ENCODE results near the gene ANXA11. TPM values are rescaled to one million over a fixed set of nuclear protein-coding genes. Genes with fewer than 3 reads are reported as not detected.
"Not testable (repeated sequence)": the region's sequence is repeated elsewhere in the genome, so short reads cannot be mapped to it uniquely, and the experiment has no call there.

The ANXA11 gene
- total and polyA plus RNA-seq, 5 donors = 232 to 451 (median 381) TPM

GRCh38 chr10:80155696-80156215 lies 49.6 kb downstream of the ANXA11 start:
- no peak overlapping the region for H3K4me3 ChIP-seq (ENCODE audit: low read length)
- H3K9me3 ChIP-seq (ENCODE audit: control insufficient read depth, low read length) = no peaks in the 10 kb centered on the region
- WGBS = 90% methylated on average over 8 of the region's 8 CpGs
- DNase-seq (peak in 2 of 3 donors; percentile 2 to 4), ATAC-seq (no peak)
- intact Hi-C loops (cut with DNase I) = loop anchor here in 1 of 4 donors (5.0 kb wide), 1 partner anchor 52 kb away; the partner anchor contains the start of gene ANXA11
- no peaks in the 10 kb centered on the region for H3K27me3 ChIP-seq (ENCODE audit: control insufficient read depth, insufficient read depth)
- peaks cover 18% of the 10 kb centered on the region for H3K4me1 ChIP-seq (ENCODE audit: control insufficient read depth, insufficient read depth, low read length)
- H3K27ac ChIP-seq (ENCODE audit: low read length) = no peak overlapping the region

GRCh38 chr10:80154978-80155695 lies 50.2 kb downstream of the ANXA11 start:
- intact Hi-C loops (cut with DNase I) = loop anchor here in 1 of 4 donors (5.0 kb wide), 1 partner anchor 52 kb away; the partner anchor contains the start of gene ANXA11
- no peak overlapping the region for H3K27ac ChIP-seq (ENCODE audit: low read length)
- no peaks in the 10 kb centered on the region for H3K27me3 ChIP-seq (ENCODE audit: control insufficient read depth, insufficient read depth)
- H3K9me3 ChIP-seq (ENCODE audit: control insufficient read depth, low read length) = no peaks in the 10 kb centered on the region
- ATAC-seq = no peak
- H3K4me3 ChIP-seq (ENCODE audit: low read length) = no peak overlapping the region
- H3K4me1 ChIP-seq (ENCODE audit: control insufficient read depth, insufficient read depth, low read length) = peaks cover 18% of the 10 kb centered on the region
- DNase-seq = peak in 2 of 3 donors; percentile 4 to 16
- WGBS = 82% methylated on average over 10 of the region's 10 CpGs

GRCh38 chr10:80154626-80154977 lies 50.7 kb downstream of the ANXA11 start:
- intact Hi-C loops (cut with DNase I) = no loop called here
- 87% methylated on average over 5 of the region's 5 CpGs for WGBS
- peaks cover 16% of the 10 kb centered on the region for H3K4me1 ChIP-seq (ENCODE audit: control insufficient read depth, insufficient read depth, low read length)
- peak in 2 of 3 donors; percentile 3 to 31 for DNase-seq
- no peaks in the 10 kb centered on the region for H3K9me3 ChIP-seq (ENCODE audit: control insufficient read depth, low read length)
- H3K27ac ChIP-seq (ENCODE audit: low read length) = no peak overlapping the region
- no peak for ATAC-seq
- no peaks in the 10 kb centered on the region for H3K27me3 ChIP-seq (ENCODE audit: control insufficient read depth, insufficient read depth)
- no peak overlapping the region for H3K4me3 ChIP-seq (ENCODE audit: low read length)

GRCh38 chr10:80153460-80153859 lies 51.9 kb downstream of the ANXA11 start:
- ATAC-seq (no peak), DNase-seq (peak in 2 of 3 donors; percentile 3 to 44)
- no peak overlapping the region for H3K27ac ChIP-seq (ENCODE audit: low read length)
- no peak overlapping the region for H3K4me3 ChIP-seq (ENCODE audit: low read length)
- intact Hi-C loops (cut with DNase I) = no loop called here
- H3K4me1 ChIP-seq (ENCODE audit: control insufficient read depth, insufficient read depth, low read length) = peaks cover 10% of the 10 kb centered on the region
- WGBS = 96% methylated on average over 3 of the region's 3 CpGs
- H3K27me3 ChIP-seq (ENCODE audit: control insufficient read depth, insufficient read depth) = no peaks in the 10 kb centered on the region
- H3K9me3 ChIP-seq (ENCODE audit: control insufficient read depth, low read length) = no peaks in the 10 kb centered on the region

- H3K27me3 ChIP-seq (ENCODE audit: control insufficient read depth, insufficient read depth) = no peaks in the 10 kb centered on the region
- intact Hi-C loops (cut with DNase I) = no loop called here
- H3K9me3 ChIP-seq (ENCODE audit: control insufficient read depth, low read length) = no peaks in the 10 kb centered on the region
- 89% methylated on average over 6 of the region's 6 CpGs for WGBS
- ATAC-seq (no peak), DNase-seq (peak in 1 of 3 donors; percentile 4)
- H3K27ac ChIP-seq (ENCODE audit: low read length) = no peak overlapping the region
- peaks cover 4% of the 10 kb centered on the region for H3K4me1 ChIP-seq (ENCODE audit: control insufficient read depth, insufficient read depth, low read length)
- no peak overlapping the region for H3K4me3 ChIP-seq (ENCODE audit: low read length)
These were observed 52.5 kb downstream of the ANXA11 start for GRCh38 chr10:80152820-80153219.

GRCh38 chr10:80150172-80150571 lies 55.2 kb downstream of the ANXA11 start:
- no peaks in the 10 kb centered on the region for H3K9me3 ChIP-seq (ENCODE audit: control insufficient read depth, low read length)
- WGBS = 84% methylated on average over 2 of the region's 2 CpGs

GRCh38 chr10:80149123-80149522 lies 56.2 kb downstream of the ANXA11 start:
- no peak for DNase-seq
- Histone ChIP-seq H3K9me3 (ENCODE audit: control insufficient read depth, low read length) (no peaks in the 10 kb centered on the region), H3K27ac (ENCODE audit: low read length) (no peak overlapping the region), H3K4me3 (ENCODE audit: low read length) (no peak overlapping the region), H3K27me3 (ENCODE audit: control insufficient read depth, insufficient read depth) (no peaks in the 10 kb centered on the region), H3K4me1 (ENCODE audit: control insufficient read depth, insufficient read depth, low read length) (no peaks in the 10 kb centered on the region)
- WGBS = 95% methylated on average over 2 of the region's 2 CpGs
- intact Hi-C loops (cut with DNase I) = loop anchor here in 3 of 4 donors (5.0 kb wide), 2 partner anchors 58 to 73 kb away; partner anchors contain the start of gene ANXA11 (in 2 of the 3)
- ATAC-seq = no peak

More at GRCh38 chr10:80150172-80150571, 55.2 kb downstream of the ANXA11 start:
- H3K4me1 ChIP-seq (ENCODE audit: control insufficient read depth, insufficient read depth, low read length) = no peaks in the 10 kb centered on the region
- H3K4me3 ChIP-seq (ENCODE audit: low read length) = no peak overlapping the region
- H3K27me3 ChIP-seq (ENCODE audit: control insufficient read depth, insufficient read depth) = no peaks in the 10 kb centered on the region
- no peak for DNase-seq
- H3K27ac ChIP-seq (ENCODE audit: low read length) = no peak overlapping the region
- intact Hi-C loops (cut with DNase I) = no loop called here
- no peak for ATAC-seq

GRCh38 chr10:80148166-80148805 lies 57.1 kb downstream of the ANXA11 start:
- DNase-seq (peak in 1 of 3 donors; percentile 51), ATAC-seq (no peak)
- Histone ChIP-seq H3K9me3 (ENCODE audit: control insufficient read depth, low read length) (no peaks in the 10 kb centered on the region), H3K27ac (ENCODE audit: low read length) (no peak overlapping the region), H3K4me3 (ENCODE audit: low read length) (no peak overlapping the region), H3K4me1 (ENCODE audit: control insufficient read depth, insufficient read depth, low read length) (no peaks in the 10 kb centered on the region), H3K27me3 (ENCODE audit: control insufficient read depth, insufficient read depth) (no peaks in the 10 kb centered on the region)
- intact Hi-C loops (cut with DNase I) = loop anchor here in 3 of 4 donors (5.0 kb wide), 2 partner anchors 59 to 74 kb away; partner anchors contain the start of gene ANXA11 (in 2 of the 3)
- 71% methylated on average over 5 of the region's 5 CpGs for WGBS

GRCh38 chr10:80146918-80147317 lies 58.4 kb downstream of the ANXA11 start:
- H3K27me3 ChIP-seq (ENCODE audit: control insufficient read depth, insufficient read depth) = no peaks in the 10 kb centered on the region
- no peak overlapping the region for H3K27ac ChIP-seq (ENCODE audit: low read length)
- WGBS = 82% methylated on average over 3 of the region's 3 CpGs
- intact Hi-C loops (cut with DNase I) = loop anchor here in 3 of 4 donors (5.0 kb wide), 2 partner anchors 60 to 75 kb away; partner anchors contain the start of gene ANXA11 (in 2 of the 3)
- ATAC-seq = no peak
- DNase-seq = no peak
- no peaks in the 10 kb centered on the region for H3K9me3 ChIP-seq (ENCODE audit: control insufficient read depth, low read length)
- H3K4me3 ChIP-seq (ENCODE audit: low read length) = no peak overlapping the region
- no peaks in the 10 kb centered on the region for H3K4me1 ChIP-seq (ENCODE audit: control insufficient read depth, insufficient read depth, low read length)

GRCh38 chr10:80145406-80146308 lies 59.7 kb downstream of the ANXA11 start:
- WGBS = 51% methylated on average over 11 of the region's 11 CpGs
- peak; percentile 52 to 64 for ATAC-seq
- intact Hi-C loops (cut with DNase I) = loop anchor here in 3 of 4 donors (5.0 kb wide), 2 partner anchors 62 to 77 kb away; partner anchors contain the start of gene ANXA11 (in 2 of the 3)
- H3K9me3 ChIP-seq (ENCODE audit: control insufficient read depth, low read length); H3K27me3 ChIP-seq (ENCODE audit: control insufficient read depth, insufficient read depth); H3K4me1 ChIP-seq (ENCODE audit: control insufficient read depth, insufficient read depth, low read length); H3K27ac ChIP-seq (ENCODE audit: low read length); H3K4me3 ChIP-seq (ENCODE audit: low read length): not testable (repeated sequence)
- DNase-seq = peak in 2 of 3 donors; percentile 67

Measured in right cardiac atrium (tissue), 5 donors.